Right atrium auricular region (tissue), 2 donors: Measurements from ENCODE around the gene ARHGEF4. TPM values are rescaled to one million over a fixed set of nuclear protein-coding genes. Genes with fewer than 3 reads are reported as not detected.

Experiments used
- DNase-seq: peaks from one replicate; pipeline ENCODE4 v3.0.0-alpha.2; 2019; ENCODE audit warnings: low spot score
- H3K27ac ChIP-seq, 2 donors: fragments of 200-600 bp; sonication (generic); 1 replicate in 1 of 2; 2 replicates in 1 of 2; pipeline ENCODE4 v1.5.1; 2016 to 2019
- H3K27me3 ChIP-seq, 2 donors: fragments of 200-600 bp; sonication (generic); one replicate each; pipeline versions ENCODE4 v1.5.1 to v1.6.0; 2017 to 2019
- H3K36me3 ChIP-seq: fragments of 200-600 bp; sonication (generic); one replicate; pipeline ENCODE4 v1.5.1; 2016
- H3K4me1 ChIP-seq, 2 donors: fragments of 200-600 bp; sonication (generic); one replicate each; pipeline versions ENCODE4 v1.5.1 to v1.6.0; 2017 to 2019
- H3K4me3 ChIP-seq, 2 donors: fragments of 200-600 bp; sonication (generic); 1 replicate in 1 of 2; 2 replicates in 1 of 2; pipeline ENCODE4 v1.5.1; 2017 to 2019; ENCODE audit warnings: mild to moderate bottlenecking in 1 of 2, moderate library complexity in 1 of 2
- H3K9me3 ChIP-seq, 2 donors: fragments of 200-600 bp; sonication (generic); one replicate each; pipeline ENCODE4 v1.5.1; 2019
- CTCF ChIP-seq, 2 donors: fragments of 200-600 bp; sonication (generic); IDR thresholded peaks; one replicate each; pipeline ENCODE4 v1.5.1; 2019; ENCODE audit warnings: antibody characterized with exemption in 2 of 2
- total RNA-seq, 2 donors: library from RNA; depleted of rRNA; stranded (reverse); fragments of >200 nt; gene quantifications; one replicate each; pipeline ENCODE4 v1.1.0, GENCODE V29; 2016

ARHGEF4 gene
- total RNA-seq, 2 donors from 2014 or later: 3.5 to 8.1 TPM

DNA sequence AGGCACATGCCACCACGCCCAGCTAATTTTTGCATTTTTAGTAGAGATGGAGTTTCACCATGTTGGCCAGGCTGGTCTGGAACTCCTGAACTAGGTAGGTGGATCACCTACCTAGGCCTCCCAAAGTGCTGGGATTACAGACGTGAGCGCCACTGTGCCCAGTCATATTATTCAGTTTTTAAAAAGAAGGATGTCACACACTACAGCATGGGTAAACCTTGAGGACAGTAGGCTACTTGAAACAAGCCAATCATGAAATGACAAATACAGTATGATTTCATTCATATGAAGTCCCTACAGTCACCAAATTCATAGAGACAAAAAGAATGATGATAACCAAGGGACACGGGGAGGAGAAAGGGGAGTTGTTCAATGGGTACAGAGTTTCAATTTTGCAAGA, 31.1 kb upstream of the ARHGEF4 start:
- no peaks in the 10 kb centered on the region for H3K4me1 ChIP-seq
- DNase-seq: no peak
- H3K27me3 ChIP-seq: no peaks in the 10 kb centered on the region
- H3K9me3 ChIP-seq: peaks cover 0 to 6% of the 10 kb centered on the region in 2 donors
- no peak for TF ChIP-seq CTCF (IDR thresholded peaks at IDR 0.05)
- H3K27ac ChIP-seq: no peak overlapping the region
- no peaks in the 10 kb centered on the region for H3K36me3 ChIP-seq
- H3K4me3 ChIP-seq: no peak overlapping the region

GRCh38 chr2:130806370-130806769, 30.3 kb upstream of the ARHGEF4 start:
- H3K4me3 ChIP-seq: no peak overlapping the region
- TF ChIP-seq CTCF (IDR thresholded peaks at IDR 0.05): no peak
- no peak overlapping the region for H3K27ac ChIP-seq
- no peaks in the 10 kb centered on the region for H3K4me1 ChIP-seq
- peaks cover 0 to 6% of the 10 kb centered on the region in 2 donors for H3K9me3 ChIP-seq
- no peak for DNase-seq
- H3K36me3 ChIP-seq: no peaks in the 10 kb centered on the region
- no peaks in the 10 kb centered on the region for H3K27me3 ChIP-seq

GRCh38 chr2:130807659-130808385, 28.9 kb upstream of the ARHGEF4 start:
- TF ChIP-seq CTCF (IDR thresholded peaks at IDR 0.05): no peak
- Histone ChIP-seq H3K4me3 (no peak overlapping the region), H3K4me1 (no peaks in the 10 kb centered on the region), H3K27me3 (no peaks in the 10 kb centered on the region), H3K36me3 (no peaks in the 10 kb centered on the region), H3K27ac (no peak overlapping the region), H3K9me3 (peaks cover 0 to 6% of the 10 kb centered on the region in 2 donors)
- no peak for DNase-seq

GRCh38 chr2:130808482-130809268, 28.0 kb upstream of the ARHGEF4 start:
- no peak overlapping the region for H3K27ac ChIP-seq
- peaks cover 0 to 6% of the 10 kb centered on the region in 2 donors for H3K9me3 ChIP-seq
- H3K27me3 ChIP-seq: no peaks in the 10 kb centered on the region
- no peak overlapping the region for H3K4me3 ChIP-seq
- no peaks in the 10 kb centered on the region for H3K36me3 ChIP-seq
- DNase-seq: no peak
- no peaks in the 10 kb centered on the region for H3K4me1 ChIP-seq
- TF ChIP-seq CTCF (IDR thresholded peaks at IDR 0.05): no peak

DNA sequence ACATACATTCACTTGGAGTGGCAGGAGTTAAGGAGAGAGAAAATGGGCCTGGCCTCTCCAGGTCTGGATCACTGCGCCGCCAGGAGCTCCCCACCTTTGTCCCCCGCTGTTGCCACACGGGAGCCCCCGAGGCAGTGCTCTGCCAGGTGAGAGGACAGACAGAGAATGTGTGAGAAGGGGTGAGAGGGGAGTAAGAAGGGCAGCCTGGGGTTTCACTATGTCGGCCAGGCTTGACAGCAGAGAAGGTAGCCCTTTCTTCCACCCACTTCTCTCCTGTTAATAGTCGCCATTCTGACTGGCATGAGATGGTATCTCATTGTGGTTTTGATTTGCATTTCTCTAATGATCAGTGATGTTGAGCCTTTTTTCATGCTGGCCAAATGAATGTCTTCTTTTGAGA, 26.2 kb upstream of the ARHGEF4 start:
- peaks cover 0 to 6% of the 10 kb centered on the region in 2 donors for H3K9me3 ChIP-seq
- no peaks in the 10 kb centered on the region for H3K36me3 ChIP-seq
- no peaks in the 10 kb centered on the region for H3K4me1 ChIP-seq
- no peaks in the 10 kb centered on the region for H3K27me3 ChIP-seq
- no peak overlapping the region for H3K4me3 ChIP-seq
- DNase-seq: no peak
- no peak overlapping the region for H3K27ac ChIP-seq
- no peak for TF ChIP-seq CTCF (IDR thresholded peaks at IDR 0.05)
